Choroid plexus epithelial cell (primary cell): ENCODE measurements around the gene RXFP4.
A peak's percentile ranks its signal among the peaks of the same experiment; 100 is the strongest.

ENCODE experiments used
- DNase-seq: peaks from one replicate; pipeline ENCODE4 v3.0.0-alpha.2; 2010; ENCODE audit warnings: low read depth
- H3K4me3 ChIP-seq: 2 replicates; pipeline ENCODE4 v1.5.1; 2011; ENCODE audit warnings: low read depth, mild to moderate bottlenecking, control low read depth, low read length, moderate library complexity
- CTCF ChIP-seq: conservative IDR thresholded peaks from 2 replicates; pipeline ENCODE4 v1.5.1; 2011; ENCODE audit warnings: low read depth, mild to moderate bottlenecking, control low read depth, inconsistent platforms, low read length, moderate library complexity

Gene RXFP4

GRCh38 chr1:155973723-155974122 lies 32.3 kb downstream of the RXFP4 start:
- no peak for TF ChIP-seq CTCF
- H3K4me3 ChIP-seq = no peak overlapping the region
- no peak for DNase-seq

GRCh38 chr1:155974208-155975115 lies 33.0 kb downstream of the RXFP4 start:
- peak overlapping the region; percentile 85 for H3K4me3 ChIP-seq
- no peak for TF ChIP-seq CTCF
- DNase-seq = no peak

- H3K4me3 ChIP-seq = peak overlapping the region; percentile 85
- no peak for DNase-seq
- TF ChIP-seq CTCF = no peak
Observed at GRCh38 chr1:155975375-155976061, 34.1 kb downstream of the RXFP4 start.

GRCh38 chr1:155976062-155976912 lies 34.8 kb downstream of the RXFP4 start:
- peak overlapping the region; percentile 85 for H3K4me3 ChIP-seq
- DNase-seq = peak; percentile 66
- TF ChIP-seq CTCF = no peak

- no peak for DNase-seq
- TF ChIP-seq CTCF = no peak
- H3K4me3 ChIP-seq = peak overlapping the region; percentile 85
Observed at GRCh38 chr1:155976913-155977689, 35.7 kb downstream of the RXFP4 start.

GRCh38 chr1:155977690-155978324 lies 36.4 kb downstream of the RXFP4 start:
- TF ChIP-seq CTCF = no peak
- H3K4me3 ChIP-seq = peak overlapping the region; percentile 85
- no peak for DNase-seq
